Amniotic epithelial cell (primary cell): Measurements from ENCODE around the gene SLC7A7.
A peak's percentile ranks its signal among the peaks of the same experiment; 100 is the strongest.
"Not testable (repeated sequence)": the region's sequence is repeated elsewhere in the genome, so short reads cannot be mapped to it uniquely, and the experiment has no call there.

Source experiments
- DNase-seq: peaks from one replicate; pipeline ENCODE4 v3.0.0-alpha.2; 2010; ENCODE audit warnings: low read depth

SLC7A7 gene

DNA sequence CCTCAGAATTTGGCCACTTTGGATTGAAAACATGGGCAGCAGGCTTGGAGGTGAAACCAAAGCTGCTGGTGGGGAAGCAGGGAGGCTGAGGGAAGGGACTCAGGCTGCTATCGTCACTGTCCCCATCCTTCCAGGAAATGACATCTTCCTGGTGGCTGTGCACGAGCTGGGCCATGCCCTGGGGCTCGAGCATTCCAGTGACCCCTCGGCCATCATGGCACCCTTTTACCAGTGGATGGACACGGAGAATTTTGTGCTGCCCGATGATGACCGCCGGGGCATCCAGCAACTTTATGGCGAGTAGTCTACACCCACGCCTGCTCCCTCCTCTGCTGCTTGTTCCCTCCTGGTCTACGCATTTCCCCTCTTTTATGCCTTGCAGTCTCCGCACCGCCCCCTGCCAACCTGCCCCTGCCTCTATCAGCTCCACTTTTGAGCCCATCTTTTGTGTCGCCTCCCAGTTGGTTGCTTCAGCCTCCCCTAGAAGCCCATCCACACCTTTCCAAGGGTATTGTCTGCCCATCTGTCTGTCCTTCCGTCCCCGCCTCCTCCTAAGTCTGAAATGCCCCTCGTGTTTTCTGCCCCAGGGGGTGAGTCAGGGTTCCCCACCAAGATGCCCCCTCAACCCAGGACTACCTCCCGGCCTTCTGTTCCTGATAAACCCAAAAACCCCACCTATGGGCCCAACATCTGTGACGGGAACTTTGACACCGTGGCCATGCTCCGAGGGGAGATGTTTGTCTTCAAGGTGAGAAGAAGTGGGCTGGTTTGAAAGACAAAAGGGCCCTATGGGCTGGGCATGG is 28.1 kb upstream of the SLC7A7 start:
- DNase-seq, result no peak

- DNase-seq, result no peak
Measured at GRCh38 chr14:22842211-22843122, 27.2 kb upstream of the SLC7A7 start.

GRCh38 chr14:22841769-22842168 is 26.5 kb upstream of the SLC7A7 start:
- DNase-seq, result no peak

- no peak for DNase-seq
Measured at GRCh38 chr14:22841311-22841710, 26.1 kb upstream of the SLC7A7 start.

GRCh38 chr14:22839159-22839779 is 24.0 kb upstream of the SLC7A7 start:
- peak; percentile 53 for DNase-seq

DNA sequence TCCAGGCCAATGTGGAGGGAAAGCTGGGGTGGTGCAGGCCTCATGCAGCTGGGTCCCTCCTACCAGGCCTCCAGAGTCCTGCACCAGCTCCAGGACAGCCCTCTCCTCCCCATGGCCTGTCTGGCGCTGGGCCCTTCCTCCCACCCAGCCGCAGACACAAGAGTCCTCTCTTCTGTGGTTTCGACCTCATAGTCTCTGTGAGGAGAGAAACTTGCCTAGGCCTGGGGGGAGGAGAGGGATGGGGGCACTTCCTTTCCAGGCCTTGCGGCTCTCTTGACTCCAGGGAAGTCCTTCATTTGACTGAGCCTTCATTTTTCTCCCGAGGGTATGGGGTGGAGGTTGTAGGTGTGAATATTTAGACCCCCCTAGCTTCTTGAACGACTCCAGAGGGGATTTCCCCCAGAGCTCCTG is 23.4 kb upstream of the SLC7A7 start:
- DNase-seq, result peak; percentile 82

GRCh38 chr14:22837750-22838538 is 22.7 kb upstream of the SLC7A7 start:
- DNase-seq, result peak; percentile 41

- peak; percentile 64 for DNase-seq
Measured at GRCh38 chr14:22837114-22837749, 22.0 kb upstream of the SLC7A7 start.

DNA sequence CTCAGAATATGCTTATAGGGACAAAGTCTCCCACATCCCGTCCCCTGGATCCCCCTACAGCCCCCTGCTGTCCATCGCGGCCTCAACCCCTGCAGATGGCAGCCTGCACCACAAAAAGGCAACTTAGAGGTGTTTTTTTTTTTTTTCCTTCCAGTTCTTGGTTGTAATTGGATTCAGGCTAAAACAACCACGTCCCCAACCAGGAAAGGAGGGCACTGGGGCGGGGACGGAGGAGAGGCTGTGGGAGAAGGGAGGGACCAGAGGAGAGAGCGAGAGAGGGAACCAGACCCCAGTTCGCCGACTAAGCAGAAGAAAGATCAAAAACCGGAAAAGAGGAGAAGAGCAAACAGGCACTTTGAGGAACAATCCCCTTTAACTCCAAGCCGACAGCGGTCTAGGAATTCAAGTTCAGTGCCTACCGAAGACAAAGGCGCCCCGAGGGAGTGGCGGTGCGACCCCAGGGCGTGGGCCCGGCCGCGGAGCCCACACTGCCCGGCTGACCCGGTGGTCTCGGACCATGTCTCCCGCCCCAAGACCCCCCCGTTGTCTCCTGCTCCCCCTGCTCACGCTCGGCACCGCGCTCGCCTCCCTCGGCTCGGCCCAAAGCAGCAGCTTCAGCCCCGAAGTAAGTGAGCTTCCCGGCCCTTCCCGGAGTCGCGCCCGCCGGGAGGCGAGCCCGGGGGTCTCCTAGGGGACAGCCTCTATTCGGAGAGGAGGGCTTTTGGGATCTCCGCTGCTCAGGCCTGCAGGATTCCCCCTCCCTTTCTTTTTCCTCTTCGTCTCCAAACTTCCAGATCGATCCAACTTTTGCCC is 21.3 kb upstream of the SLC7A7 start, which contains the start of gene MMP14:
TSS of gene MMP14 (plus strand) at position 285 of the 813 bp plus-strand sequence. CDS start at position 518, 233 bp downstream.
- peak; percentile 85 for DNase-seq

GRCh38 chr14:22835505-22835904 is 20.3 kb upstream of the SLC7A7 start:
- no peak for DNase-seq

DNA sequence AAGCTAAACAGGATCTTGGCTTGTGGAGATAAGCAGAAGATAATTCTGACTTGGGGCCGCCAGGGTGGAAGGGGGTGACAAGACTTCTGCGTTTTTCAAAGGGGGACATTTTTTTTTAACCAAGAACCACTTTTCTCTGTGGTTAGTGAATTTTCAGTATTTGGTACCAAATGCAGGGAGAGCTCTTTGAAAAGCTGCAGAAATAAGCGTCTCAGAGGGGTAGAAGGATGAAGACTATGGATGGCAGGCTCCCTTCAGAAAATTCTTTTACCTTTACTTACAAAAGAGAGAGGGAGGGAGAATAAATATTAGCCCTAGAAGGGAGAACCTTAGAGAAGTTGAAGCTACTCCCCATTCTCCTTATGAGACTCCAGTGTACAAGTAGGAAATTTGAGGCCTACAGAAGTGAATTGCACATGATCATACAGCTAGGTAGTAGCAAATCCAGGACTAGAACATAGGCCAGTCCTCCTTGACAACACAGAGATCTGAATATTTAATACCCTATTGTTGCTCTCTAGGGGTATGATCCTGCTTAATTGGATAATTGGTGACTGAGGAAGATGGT is 15.3 kb upstream of the SLC7A7 start:
- DNase-seq, result no peak

DNA sequence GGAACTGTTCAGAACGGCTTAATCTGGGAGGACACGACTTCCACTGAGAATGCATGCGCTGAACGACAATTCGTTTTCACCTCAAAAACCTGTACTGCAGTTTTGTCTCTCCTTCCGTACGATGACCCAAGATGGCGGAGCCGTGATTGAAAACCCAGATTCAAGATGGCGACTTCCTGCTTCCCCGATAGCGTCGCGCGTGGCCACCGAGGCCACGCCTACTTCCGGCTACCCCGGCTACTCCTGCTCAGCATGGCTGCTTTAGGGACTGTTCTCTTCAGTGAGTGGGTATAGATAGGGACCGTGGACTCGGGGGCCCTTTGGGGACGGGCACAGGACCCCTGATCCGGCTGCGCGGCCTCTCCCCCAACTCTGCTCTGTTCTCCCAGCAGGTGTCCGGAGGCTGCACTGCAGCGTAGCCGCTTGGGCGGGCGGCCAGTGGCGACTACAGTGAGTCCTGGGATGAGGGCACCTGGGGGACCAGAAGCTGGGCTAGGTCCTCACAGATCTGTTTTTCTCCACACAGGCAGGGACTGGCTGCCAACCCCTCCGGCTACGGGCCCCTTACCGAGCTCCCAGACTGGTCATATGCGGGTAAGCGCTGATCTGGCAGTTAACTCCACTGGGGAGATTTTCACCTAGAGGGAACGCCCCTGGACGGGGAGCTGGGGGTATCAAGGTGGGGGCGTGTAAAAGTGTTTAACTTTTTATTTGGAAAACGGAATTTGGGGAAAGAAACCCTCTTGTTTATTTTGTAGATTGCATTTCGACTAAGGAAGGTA is 14.6 kb upstream of the SLC7A7 start, which contains the start of gene MRPL52:
TSS of gene MRPL52 (plus strand) at position 227 of the 782 bp plus-strand sequence. CDS start at position 253, 26 bp downstream.
- DNase-seq, result peak; percentile 83

DNA sequence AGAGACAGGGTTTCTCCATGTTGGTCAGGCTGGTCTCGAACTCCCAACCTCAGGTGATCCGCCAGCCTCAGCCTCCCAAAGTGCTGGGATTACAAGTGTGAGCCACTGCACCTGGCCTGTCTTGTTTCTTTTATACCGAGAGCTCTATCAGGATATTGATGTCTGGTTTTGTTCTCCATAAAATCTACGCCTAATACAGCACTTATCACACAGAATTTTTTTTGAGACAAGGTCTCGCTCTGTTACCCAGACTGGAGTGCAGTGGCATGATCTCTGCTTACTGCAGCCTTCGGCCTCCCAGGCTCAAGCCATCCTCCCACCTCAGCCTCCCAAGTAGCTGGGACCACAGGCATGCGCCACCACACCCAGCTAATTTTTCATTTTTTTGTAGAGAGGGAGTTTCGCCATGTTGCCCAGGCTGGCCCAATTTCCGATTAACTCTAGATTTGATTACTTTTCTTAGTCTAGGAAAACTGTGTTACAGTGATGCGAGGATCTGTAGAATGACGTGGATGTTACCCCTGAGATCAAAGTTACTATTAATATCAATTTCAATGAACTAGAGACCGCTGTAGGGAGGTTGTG is 13.9 kb upstream of the SLC7A7 start:
- not testable (repeated sequence) for DNase-seq

DNA sequence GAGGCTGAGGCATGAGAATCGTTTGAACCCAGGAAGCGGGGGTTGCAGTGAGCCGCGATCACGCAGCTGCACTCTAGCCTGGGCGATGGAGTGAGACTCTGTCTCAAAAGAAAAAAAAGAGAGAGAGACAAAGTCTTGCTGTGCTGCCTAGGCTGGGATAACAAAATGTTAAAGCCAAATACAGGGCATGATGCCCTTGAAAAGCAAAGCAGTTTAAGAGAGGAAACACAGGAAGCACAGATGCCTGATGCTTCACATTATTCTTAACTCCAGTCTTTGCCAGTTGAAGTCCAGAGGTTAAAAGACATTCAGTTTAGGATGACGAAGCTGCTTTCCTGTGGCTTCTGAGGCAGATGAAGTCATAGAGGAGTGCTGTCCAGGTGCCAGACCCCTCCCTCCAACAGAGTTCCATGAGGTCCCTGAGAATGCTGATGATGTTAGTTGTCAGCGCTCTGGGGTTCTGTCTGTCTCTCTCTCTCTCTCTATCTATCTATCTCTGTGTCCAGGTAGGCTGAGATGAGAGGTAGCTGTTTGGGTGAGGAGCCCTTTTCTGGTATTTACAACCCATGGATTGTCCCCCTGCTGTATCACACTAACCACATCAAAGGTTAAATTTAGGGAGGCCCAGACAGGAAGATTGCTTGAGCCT is 9.6 kb upstream of the SLC7A7 start:
- peak; percentile 95 for DNase-seq

DNA sequence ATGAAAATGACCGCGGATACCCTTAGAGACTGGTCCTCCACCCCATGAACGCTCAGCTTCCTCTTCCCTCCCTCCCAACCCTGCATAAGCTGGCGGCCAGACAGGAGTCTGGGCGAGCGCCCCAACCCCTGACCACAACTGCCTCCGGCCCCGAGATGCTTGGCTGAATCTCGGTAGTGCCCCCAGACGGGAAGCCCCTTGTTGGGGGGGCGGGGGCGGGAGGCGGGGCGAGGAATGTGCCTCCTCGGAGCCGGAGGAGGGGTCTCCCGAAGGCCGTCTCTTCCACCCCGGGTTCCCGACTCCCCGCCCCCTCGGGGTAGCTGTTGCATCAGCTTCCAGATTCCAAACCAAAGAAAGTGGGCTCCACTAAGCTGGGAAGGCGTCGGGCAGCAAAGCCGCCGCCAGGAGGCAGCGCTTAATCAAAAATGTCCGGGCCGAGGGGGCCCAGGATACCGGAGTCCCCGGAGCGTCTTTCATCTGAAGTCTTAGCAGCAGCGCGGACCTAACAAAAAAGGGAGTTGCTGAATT is 7.4 kb upstream of the SLC7A7 start:
- peak; percentile 77 for DNase-seq

DNA sequence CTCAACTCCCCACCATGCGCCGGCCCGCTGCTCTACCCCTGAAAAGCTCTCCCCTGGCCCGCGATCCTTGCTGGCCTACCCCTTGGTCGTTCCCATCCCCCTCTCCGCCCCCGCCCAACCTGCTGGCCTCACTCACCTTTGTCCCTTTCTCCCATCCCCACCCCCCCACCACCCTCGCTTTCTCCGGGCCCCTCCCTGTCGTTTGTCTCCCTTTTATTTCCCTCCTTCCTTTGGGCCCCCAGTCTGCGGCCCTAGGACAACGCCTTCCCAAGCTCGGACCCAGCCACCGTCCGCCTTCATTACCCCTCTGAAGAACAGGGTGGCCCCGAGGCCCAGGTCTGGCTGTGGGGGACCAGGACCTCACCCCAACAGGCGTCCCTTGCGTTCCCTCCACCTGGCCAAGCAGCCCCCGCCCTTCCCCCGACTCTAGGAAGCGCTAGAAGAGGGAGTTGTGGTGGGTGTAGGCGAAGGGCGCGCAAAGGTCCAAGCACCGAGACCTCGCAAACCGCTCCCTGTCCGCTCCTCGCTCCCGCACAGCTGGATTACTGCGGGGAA is 6.9 kb upstream of the SLC7A7 start:
- no peak for DNase-seq
